ENCODE data around the gene SYNE3.

SYNE3 gene

GRCh38 chr14:95507174-95507573 lies 9.3 kb downstream of the SYNE3 start:
- Histone ChIP-seq H3K27ac (ENCODE audit: low read depth, low read length) (no peak overlapping the region), H3F3A (ENCODE audit: insufficient read depth) (no peaks in the 10 kb centered on the region), H3K9me2 (replicated peaks; ENCODE audit: insufficient read depth, low read length) (no peaks in the 10 kb centered on the region), H3K4me2 (ENCODE audit: low read depth, low read length, poor library complexity, severe bottlenecking) (no peak overlapping the region), H3K4me3 (ENCODE audit: insufficient read depth, low read length, poor library complexity, severe bottlenecking) (no peak overlapping the region), H2AFZ (ENCODE audit: low read depth, low read length, severe bottlenecking) (no peak overlapping the region), H3K79me2 (ENCODE audit: insufficient read depth, low read length) (no peaks in the 10 kb centered on the region), H3K27me3 (ENCODE audit: low read length) (no peaks in the 10 kb centered on the region; the same call in 1 of the 2 replicates), H4K20me1 (ENCODE audit: low read depth, low read length) (no peaks in the 10 kb centered on the region), H3K9ac (ENCODE audit: low read length) (no peak overlapping the region), H3K36me3 (ENCODE audit: low read length) (no peaks in the 10 kb centered on the region), H3K9me3 (ENCODE audit: insufficient read depth, low read length) (no peaks in the 10 kb centered on the region)
- TF ChIP-seq EZH2phosphoT487 (conservative IDR thresholded peaks at IDR 0.05; ENCODE audit: low read length): no peak
- TF ChIP-seq, protein P1, sequence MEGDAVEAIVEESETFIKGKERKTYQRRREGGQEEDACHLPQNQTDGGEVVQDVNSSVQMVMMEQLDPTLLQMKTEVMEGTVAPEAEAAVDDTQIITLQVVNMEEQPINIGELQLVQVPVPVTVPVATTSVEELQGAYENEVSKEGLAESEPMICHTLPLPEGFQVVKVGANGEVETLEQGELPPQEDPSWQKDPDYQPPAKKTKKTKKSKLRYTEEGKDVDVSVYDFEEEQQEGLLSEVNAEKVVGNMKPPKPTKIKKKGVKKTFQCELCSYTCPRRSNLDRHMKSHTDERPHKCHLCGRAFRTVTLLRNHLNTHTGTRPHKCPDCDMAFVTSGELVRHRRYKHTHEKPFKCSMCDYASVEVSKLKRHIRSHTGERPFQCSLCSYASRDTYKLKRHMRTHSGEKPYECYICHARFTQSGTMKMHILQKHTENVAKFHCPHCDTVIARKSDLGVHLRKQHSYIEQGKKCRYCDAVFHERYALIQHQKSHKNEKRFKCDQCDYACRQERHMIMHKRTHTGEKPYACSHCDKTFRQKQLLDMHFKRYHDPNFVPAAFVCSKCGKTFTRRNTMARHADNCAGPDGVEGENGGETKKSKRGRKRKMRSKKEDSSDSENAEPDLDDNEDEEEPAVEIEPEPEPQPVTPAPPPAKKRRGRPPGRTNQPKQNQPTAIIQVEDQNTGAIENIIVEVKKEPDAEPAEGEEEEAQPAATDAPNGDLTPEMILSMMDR (IDR thresholded peaks at IDR 0.05; ENCODE audit: insufficient read depth, low read length, poor library complexity, severe bottlenecking): no peak

DNA sequence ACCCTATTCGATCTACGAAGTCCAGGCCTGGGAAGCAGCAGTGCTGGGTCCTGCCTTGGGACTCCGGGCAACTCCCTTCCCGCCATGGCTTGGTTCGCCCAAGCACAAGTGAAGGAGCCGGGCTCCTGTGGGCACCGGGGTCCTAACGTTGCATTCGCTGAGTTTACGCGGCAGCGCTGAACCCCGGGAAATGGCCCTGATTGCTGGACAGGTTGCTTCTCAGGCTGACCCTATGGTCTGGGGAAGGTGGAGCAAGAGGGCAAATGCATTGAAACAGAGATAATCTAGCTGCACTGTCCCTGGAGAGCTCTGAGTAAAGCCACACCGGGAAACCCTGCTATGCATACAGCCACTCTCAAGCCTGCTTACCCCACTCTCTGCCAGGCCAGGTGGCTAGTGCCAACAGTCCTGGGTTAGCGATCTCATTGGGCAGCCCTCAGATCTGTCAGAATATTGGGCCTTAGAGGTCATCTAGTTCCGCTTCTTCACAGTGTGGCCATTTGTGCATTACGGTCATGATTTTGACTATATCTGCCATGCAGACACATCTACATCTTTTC lies 11.3 kb downstream of the SYNE3 start:
- Histone ChIP-seq H3K9me2 (replicated peaks; ENCODE audit: insufficient read depth, low read length) (no peaks in the 10 kb centered on the region), H3K79me2 (ENCODE audit: insufficient read depth, low read length) (no peaks in the 10 kb centered on the region), H3K9ac (ENCODE audit: low read length) (no peak overlapping the region), H3K27me3 (ENCODE audit: low read length) (no peaks in the 10 kb centered on the region), H3F3A (ENCODE audit: insufficient read depth) (no peaks in the 10 kb centered on the region), H3K4me3 (ENCODE audit: insufficient read depth, low read length, poor library complexity, severe bottlenecking) (no peak overlapping the region), H3K36me3 (ENCODE audit: low read length) (no peaks in the 10 kb centered on the region), H2AFZ (ENCODE audit: low read depth, low read length, severe bottlenecking) (no peak overlapping the region), H3K4me2 (ENCODE audit: low read depth, low read length, poor library complexity, severe bottlenecking) (no peak overlapping the region), H3K9me3 (ENCODE audit: insufficient read depth, low read length) (no peaks in the 10 kb centered on the region), H4K20me1 (ENCODE audit: low read depth, low read length) (no peaks in the 10 kb centered on the region), H3K27ac (ENCODE audit: low read depth, low read length) (no peak overlapping the region)
- TF ChIP-seq, protein P1 (IDR thresholded peaks at IDR 0.05; ENCODE audit: insufficient read depth, low read length, poor library complexity, severe bottlenecking): no peak
- no peak for TF ChIP-seq EZH2phosphoT487 (conservative IDR thresholded peaks at IDR 0.05; ENCODE audit: low read length)

GRCh38 chr14:95504135-95505029 lies 12.1 kb downstream of the SYNE3 start:
- Histone ChIP-seq H3K27ac (ENCODE audit: low read depth, low read length) (no peak overlapping the region), H3K36me3 (ENCODE audit: low read length) (no peaks in the 10 kb centered on the region), H3K9me2 (replicated peaks; ENCODE audit: insufficient read depth, low read length) (no peaks in the 10 kb centered on the region), H3F3A (ENCODE audit: insufficient read depth) (no peaks in the 10 kb centered on the region), H3K27me3 (ENCODE audit: low read length) (no peaks in the 10 kb centered on the region), H3K9me3 (ENCODE audit: insufficient read depth, low read length) (no peaks in the 10 kb centered on the region), H3K9ac (ENCODE audit: low read length) (no peak overlapping the region), H4K20me1 (ENCODE audit: low read depth, low read length) (no peaks in the 10 kb centered on the region), H3K79me2 (ENCODE audit: insufficient read depth, low read length) (no peaks in the 10 kb centered on the region), H2AFZ (ENCODE audit: low read depth, low read length, severe bottlenecking) (no peak overlapping the region), H3K4me3 (ENCODE audit: insufficient read depth, low read length, poor library complexity, severe bottlenecking) (no peak overlapping the region), H3K4me2 (ENCODE audit: low read depth, low read length, poor library complexity, severe bottlenecking) (no peak overlapping the region)
- no peak for TF ChIP-seq EZH2phosphoT487 (conservative IDR thresholded peaks at IDR 0.05; ENCODE audit: low read length)
- TF ChIP-seq, protein P1 (IDR thresholded peaks at IDR 0.05; ENCODE audit: insufficient read depth, low read length, poor library complexity, severe bottlenecking): no peak

Measured in SU-DHL-6 (cell line).